GM19438 (cell line): Measurements from ENCODE around the gene APAF1.

Source experiments
- ATAC-seq: cut with Tn5 transposase; IDR thresholded peaks from one replicate; pipeline ENCODE4 v1.9.1; 2021; ENCODE audit warnings: low read depth; ENCODE audit not compliant: unreplicated experiment

The APAF1 gene

DNA sequence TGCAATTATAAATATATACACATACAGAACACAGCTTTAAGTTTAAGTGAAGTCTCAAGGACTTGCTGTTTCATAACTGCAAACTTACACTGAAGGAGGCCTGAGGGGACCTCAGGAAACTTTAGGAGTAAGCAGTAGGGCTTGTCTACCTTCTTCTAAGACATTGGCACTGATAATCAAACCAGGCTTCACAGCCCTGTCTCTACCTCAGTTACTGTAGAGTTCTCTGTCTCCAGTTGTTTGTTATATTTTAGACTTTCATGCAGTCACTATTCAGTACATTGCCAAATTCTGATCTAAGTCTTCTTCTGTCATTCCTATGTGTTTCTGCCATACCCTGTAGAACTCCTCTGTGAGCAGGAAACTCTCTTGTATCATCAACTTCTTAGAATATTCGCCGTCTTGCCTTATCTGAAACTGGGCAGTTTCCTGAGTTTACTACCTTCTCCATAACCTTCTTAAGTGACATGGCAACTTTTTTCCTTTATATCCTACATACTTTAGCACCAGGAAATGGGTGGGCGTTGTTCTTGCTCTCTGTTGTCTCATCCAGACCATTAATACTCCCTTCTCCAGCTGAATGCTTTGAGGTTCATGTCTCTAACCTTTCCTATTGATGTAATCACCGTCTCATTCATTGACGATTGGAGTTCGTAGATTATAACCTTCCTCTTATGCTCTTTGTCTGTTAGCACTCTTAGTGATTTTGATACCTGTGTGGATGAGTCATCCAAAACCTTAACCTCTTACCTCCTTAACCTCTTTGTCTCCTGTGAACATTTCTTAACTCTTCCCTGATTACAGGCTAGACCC is 11.4 kb downstream of the APAF1 start:
- ATAC-seq = no peak

DNA sequence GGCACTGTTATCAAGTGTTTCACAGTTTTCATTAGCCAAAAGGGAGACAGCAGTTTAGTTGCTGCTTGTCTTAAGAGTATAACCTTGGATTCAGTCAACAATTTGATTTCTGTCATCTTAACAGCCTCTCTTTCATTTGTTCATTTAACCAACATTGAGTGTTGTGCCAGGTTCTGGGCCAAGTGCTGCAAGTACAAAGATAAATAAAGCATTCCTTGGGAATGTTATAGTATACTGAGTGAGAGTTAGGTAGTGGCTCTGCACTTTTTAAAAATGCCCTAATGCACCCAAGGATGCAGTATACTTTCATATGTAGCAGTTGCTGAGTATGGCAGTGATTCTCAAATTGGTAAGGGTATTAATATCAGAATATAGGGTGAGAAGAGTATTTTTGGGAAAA is 15.4 kb downstream of the APAF1 start:
- no peak for ATAC-seq

GRCh38 chr12:98669751-98670150 is 24.7 kb downstream of the APAF1 start:
- no peak for ATAC-seq

GRCh38 chr12:98671459-98671858 is 26.4 kb downstream of the APAF1 start:
- ATAC-seq = no peak

DNA sequence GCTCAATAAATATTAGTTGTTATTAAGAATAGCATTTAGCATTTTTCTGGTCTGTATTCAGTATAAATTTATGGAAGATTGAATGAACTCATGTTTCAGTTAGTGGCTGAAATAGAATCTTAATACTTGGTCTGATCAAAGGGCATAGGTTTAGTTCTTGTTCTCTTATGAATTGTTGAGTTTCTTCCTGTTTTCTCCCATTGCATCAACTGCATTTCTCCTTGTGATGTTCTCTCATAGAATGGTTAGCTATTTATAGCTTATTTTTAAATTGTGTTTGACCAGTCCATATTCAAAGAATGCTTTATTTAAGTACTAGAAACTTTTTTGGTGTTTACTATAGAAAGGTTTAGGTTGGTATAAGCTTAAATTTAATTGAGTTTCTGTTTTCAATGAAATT is 29.8 kb downstream of the APAF1 start:
- ATAC-seq = no peak

- ATAC-seq = no peak
Measured at GRCh38 chr12:98678236-98678945, 33.3 kb downstream of the APAF1 start.

DNA sequence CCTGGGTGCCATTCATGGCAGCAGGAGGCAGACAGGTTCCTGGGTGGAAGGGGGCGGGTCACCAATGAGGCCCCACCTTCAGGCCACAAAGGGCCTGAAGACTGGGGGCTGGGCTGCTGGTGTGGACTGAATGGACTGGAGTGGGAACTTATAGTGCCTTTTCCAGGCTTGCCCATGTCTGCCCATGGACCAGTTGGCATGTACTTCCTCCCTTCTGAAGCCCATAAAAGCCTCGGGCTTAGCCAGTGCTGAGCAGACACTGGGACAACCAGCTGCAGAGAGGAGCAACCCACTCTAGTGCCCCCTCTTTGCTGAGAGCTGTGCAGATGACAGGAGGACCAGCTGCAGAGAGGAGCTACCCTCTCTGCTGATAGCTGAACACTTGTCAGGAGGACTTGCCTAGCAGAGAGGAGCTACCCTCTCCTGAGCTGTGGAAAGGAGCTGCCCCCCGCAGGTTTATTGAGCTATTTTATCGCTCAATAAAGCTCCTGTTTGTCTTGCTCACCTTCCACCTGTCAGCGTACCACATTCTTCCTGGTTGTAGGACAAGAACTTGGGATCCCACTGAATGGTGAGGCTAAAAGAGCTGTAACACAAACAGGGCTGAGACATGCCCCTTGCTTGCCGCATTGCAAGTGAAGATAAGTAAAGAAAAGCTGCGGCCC is 34.0 kb downstream of the APAF1 start:
- ATAC-seq = no peak

GRCh38 chr12:98679611-98680005 is 34.5 kb downstream of the APAF1 start:
- no peak for ATAC-seq

- ATAC-seq = no peak
Measured at GRCh38 chr12:98684199-98684598, 39.1 kb downstream of the APAF1 start.

DNA sequence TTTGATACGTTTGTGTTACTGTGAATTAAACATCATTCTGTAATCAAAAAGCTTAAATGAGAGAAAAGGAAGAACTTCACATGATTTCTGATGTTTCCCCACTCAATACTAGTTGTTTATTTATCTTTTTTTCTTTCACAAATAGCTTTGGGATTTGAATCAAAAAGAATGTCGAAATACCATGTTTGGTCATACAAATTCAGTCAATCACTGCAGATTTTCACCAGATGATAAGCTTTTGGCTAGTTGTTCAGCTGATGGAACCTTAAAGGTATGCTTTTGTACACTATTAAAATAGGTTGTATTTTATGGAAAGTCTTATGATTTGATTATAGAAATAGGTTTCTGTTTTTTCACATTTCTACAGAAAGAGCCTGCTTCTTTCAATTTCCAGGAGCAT is 41.5 kb downstream of the APAF1 start:
- no peak for ATAC-seq

- ATAC-seq = no peak
Measured at GRCh38 chr12:98691351-98691750, 46.3 kb downstream of the APAF1 start.

DNA sequence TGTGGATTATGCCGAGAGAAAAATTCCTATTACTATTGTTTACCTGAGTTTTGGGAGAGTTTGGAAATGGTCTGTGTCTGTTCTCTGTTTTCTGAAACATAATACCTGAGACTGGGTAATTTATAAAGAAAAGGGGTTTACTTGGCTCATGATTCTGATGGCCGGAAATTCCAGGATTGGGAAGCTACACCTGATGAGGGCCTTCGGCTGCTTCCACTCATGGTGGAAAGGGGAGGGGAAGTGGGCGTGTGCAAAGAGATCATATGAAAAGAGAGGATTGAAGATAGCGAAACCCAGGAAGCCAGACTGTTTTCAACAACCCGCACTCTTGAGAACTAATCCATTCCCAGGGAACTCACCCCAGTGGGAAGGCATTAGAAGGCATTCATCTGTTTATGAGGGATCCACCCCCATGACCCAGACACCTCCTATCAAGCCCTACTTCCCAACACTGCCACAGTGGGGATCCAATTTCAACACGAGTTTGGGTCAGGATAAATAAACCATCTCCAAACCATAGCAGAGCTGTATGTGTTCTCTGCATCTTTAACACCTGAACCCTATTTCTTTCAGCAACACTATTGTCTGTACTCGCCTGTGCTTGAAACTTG is 51.1 kb downstream of the APAF1 start:
- no peak for ATAC-seq

DNA sequence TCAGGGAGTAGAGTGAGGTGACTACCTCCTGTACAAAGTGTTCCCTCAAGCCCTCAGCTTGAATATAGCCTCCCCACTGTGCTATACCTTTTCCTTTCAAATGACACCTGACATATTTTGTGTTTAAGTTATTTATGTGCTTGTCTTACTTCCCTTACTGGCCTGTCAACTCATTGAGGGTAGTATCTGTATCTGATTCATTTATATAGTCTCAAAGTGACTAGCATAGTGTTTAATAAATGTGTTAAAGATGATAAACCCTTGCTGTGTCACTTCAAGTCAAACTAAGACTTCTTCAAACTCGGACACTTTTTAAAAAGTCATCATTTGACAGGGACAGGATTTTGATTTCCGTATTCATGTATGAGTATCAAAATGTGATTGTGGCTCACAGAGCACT is 52.1 kb downstream of the APAF1 start:
- no peak for ATAC-seq

DNA sequence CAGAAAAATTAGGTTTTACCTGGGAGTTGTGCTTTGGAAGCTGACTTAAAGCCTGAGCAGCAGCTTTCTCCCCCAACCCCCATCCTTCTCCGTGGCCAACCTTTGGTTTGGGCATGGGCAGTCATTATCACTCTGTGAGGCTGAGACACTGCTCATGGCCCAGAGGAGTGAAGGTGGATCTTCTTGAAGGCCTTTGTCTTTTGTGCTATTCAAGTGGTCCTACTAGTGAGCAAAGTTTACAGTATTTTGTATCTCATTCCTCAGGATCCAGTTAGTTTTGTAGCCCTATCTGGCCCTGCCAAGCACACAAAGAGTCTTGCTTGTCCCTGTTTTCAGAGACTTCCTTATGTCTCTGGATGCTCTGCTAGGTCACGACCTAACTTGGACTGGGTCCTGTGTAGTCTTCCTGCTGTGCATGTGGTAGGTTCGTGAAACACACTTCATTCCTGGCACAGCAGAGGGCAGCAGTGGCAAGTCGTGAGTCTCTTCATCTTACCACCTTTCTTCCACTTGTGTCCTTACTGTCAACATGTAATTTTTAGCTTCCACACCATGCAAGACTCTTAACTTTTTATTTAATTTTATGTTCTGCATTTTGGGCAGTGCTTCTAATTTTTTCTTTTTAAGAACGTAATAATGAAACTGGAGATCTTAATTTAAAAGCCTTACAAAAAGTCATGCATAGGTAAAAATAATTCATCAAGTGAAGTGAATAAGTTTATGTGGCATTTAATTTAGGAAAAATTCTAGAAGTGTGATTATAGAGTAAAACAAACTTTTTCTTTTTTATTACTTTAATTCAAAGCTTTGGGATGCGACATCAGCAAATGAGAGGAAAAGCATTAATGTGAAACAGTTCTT is 53.7 kb downstream of the APAF1 start:
- ATAC-seq = peak; percentile 97

GRCh38 chr12:98699586-98699985 is 54.5 kb downstream of the APAF1 start:
- no peak for ATAC-seq

- ATAC-seq = no peak
Measured at GRCh38 chr12:98701166-98701565, 56.1 kb downstream of the APAF1 start.

DNA sequence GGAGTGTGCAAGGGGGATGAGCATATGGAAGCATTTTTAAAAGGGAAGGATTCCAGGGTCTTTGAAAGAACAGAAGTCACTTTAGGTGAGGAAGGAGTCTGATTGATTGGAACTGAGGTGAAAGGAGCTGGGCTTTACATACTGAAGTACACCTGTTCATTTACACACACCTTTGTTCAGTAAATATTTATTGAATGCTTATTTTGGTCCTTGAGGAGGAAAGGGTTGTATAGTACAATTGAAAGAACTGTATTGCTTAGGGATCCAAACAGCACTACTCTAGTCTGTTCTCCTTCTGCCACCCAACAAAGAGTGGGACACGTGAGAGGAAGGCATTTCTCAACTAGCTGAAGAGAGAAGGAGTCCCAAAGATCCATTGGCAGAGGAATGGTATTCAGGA is 63.9 kb downstream of the APAF1 start:
- ATAC-seq = no peak

- no peak for ATAC-seq
Measured at GRCh38 chr12:98714426-98714825, 69.3 kb downstream of the APAF1 start.

DNA sequence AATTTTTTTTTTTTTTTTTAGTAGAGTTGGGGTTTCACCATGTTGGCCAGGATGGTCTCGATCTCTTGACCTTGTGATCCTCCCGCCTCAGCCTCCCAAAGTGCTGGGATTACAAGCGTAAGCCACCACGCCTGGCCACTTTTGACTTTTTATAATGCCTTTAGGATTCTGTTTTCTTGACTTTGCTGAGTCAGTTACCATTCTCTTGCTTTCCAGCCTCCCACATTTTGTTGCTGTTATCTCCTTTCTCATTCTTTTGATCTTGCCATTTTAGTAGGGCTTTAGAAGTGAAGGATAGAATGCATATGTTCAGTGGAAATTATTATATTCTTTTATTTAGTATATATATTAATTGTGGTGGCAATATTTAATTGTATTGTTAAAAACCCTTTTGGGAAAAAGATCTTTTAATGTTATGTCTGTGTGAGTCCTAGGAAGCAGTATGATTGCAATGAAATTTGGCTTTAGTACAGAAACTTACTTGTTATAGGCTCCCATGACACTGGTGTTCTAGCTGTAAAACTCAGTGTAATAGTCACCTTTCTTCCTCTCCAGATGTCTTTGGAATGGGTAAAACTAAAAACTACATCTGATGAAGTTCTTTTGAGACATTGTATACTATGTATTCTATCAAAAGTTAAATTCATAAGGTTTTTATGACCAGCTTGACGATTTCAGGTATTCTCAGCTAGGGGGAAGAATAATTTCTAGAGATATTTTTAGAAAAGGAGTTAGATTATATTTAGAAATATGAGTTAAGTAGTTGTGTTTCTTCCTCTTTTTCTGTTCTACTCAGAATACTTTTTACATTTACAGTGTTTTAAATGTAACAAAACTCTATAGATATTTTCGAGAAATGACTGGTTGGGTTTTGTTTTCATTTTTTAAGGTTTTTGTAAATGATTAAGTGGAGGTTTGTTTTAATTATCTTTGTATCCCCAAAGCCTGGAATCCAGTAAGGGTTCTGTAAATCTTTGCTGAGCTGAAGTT is 74.7 kb downstream of the APAF1 start:
- no peak for ATAC-seq
